HG02610 (cell line): ENCODE results near the gene MYH11.
"Not testable (repeated sequence)": the region's sequence is repeated elsewhere in the genome, so short reads cannot be mapped to it uniquely, and the experiment has no call there.

ENCODE experiments used
- ATAC-seq: cut with Tn5 transposase; IDR thresholded peaks from one replicate; pipeline ENCODE4 v1.9.1; 2021; ENCODE audit warnings: mild to moderate bottlenecking, moderate library complexity; ENCODE audit not compliant: unreplicated experiment

MYH11 gene

DNA sequence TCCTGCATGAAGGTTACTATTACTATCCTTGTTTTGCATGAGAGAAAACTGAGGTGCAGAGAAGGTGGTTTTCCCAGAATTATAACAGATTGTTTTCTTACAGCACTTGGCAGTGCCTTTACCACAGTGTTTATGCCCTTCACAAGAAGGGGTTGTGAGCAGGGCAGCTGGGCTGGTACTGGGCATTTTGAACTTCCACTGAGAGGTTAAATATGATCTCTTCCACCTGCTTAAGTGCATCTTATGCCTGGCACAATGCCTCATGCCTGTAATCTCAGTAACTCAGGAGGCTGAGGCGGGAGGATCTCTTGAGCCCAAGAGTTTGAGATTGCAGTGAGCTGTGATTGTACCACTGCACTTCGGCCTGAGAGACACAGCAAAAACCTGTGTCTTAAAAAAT lies 170.5 kb downstream of the MYH11 start:
- ATAC-seq, result no peak

DNA sequence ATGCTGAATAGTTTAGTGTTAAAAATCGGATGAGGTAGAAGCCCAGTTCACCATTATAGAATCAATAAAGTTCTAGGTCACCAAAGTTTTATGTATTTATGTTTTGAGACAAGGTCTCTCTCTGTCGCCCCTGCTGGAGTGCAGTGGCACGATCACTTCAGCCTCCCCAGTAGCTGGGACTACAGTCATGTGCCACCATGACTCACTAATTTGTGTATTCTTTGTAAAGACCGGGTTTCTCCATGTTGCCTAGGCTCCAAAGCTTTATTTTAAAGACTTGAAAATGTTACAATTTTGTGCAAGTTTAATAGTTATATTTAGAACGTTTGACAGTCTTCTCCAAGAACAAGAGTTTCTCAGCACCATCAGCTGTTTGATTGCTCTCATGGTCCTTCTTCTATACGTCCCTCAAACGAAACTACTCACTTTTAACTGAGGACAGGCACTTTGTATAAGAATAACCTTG lies 174.7 kb downstream of the MYH11 start:
- no peak for ATAC-seq

DNA sequence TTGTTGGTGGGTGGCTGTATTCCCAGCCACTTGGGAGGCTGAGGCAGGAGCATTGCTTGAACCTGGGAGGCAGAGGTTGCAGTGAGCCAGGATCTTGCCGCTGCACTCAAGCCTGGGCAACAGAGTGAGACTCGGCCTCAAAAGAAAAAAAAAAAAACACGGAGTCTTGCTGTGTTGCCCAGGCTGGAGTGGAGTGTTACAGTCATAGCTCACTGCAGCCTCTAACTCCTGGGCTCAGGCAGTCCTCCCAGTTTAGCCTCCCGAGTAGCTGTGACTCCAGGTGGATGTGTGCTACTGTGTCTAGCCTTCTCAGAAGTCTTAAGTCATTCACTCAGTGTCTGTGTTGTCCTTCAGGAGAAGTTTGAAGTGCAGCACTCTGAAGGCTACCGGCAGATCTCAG lies 179.4 kb downstream of the MYH11 start:
- no peak for ATAC-seq

- ATAC-seq, result no peak
Observed at GRCh38 chr16:15676506-15676905, 180.3 kb downstream of the MYH11 start.

DNA sequence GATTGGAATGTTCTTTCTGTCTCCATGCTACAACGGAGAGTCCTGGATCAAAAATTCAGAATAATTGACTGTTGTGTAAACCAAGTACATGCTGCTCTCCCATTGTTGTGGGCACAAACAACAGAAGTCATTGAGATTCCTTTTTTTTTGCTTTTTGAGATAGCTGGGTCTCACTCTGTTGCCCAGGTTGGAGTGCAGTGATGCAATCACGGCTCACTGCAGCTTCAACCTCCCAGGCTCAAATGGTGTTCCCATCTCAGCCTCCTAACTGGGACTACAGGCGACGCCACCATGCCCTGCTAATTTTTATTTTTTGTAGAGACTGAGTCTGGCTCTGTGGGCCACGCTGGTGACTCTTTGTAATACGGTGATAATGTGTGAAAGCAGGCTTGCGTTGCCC lies 182.3 kb downstream of the MYH11 start:
- no peak for ATAC-seq

GRCh38 chr16:15672514-15673167 lies 184.2 kb downstream of the MYH11 start:
- no peak for ATAC-seq

GRCh38 chr16:15672127-15672513 lies 184.7 kb downstream of the MYH11 start:
- not testable (repeated sequence) for ATAC-seq

DNA sequence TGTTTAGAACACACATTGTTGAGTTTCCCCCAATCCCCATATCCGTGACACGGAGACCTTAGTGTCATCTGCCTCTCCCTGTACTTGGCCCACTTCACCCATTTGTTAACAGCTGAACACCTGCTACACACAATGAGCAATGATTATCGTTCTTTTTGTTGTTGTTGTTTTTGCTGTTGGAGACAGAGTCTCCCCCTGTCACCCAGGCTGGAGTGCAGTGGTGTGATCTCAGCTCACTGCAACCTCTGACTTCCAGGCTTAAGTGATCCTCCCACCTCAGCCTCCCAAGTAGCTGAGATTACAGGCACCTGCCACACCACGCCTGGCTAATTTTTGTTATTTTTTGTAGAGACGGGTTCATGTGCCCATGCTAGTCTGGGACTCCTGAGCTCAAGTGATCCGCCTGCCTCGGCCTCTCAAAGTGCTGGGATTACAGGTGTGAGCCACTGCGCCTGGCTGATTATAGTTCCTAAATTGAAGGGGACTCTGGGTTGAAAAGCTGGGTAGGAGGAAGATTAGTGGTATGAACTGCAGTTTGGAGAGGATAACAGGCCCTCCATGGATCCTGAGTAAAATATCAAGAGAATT lies 185.2 kb downstream of the MYH11 start:
- no peak for ATAC-seq

DNA sequence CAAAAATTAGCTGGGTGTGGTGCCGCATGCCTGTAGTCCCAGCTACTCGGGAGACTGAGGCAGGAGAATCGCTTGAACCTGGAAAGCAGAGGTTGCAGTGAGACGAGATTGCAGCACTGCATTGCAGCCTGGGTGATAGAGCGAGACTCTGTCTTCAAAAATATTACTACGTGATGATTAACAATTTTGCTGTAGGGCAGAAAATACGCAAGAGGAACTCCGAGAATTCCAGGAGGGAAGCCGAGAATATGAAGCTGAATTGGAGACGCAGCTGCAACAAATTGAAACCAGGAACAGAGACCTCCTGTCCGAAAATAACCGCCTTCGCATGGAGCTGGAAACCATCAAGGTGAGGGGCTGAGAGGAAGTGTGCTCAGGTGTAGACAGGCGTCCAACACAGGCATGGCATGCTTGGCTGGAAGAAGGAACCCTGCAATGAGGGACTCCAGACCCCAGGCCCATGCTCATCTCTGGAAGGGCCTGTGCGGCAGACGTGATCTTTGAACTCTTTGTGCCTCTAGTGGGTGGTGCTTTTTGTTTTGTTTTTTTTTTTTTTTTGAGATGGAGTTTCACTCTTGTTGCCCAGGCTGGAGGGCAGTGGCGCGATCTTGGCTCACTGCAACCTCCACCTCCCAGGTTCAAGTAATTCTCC lies 189.6 kb downstream of the MYH11 start:
- ATAC-seq, result no peak

DNA sequence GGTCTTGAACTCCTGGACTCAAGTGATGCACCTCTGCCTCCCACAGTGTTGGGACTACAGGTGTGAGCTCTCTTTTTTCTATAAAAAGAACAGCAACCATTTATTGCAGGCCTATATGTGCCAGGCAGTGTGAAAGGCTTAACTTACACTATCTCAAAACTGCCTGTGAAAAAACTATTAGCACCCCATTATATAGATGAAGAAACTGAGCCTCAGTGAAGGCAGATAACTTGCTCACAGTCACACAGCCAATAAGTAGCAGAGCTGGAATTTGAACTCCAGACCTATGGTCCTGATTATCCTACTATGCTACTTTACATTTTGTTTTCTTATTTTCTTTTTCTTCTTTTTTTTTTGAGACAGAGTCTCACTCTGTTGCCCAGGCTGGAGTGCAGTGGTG lies 191.7 kb downstream of the MYH11 start:
- ATAC-seq, result no peak

- ATAC-seq, result no peak
Observed at GRCh38 chr16:15660203-15660601, 196.6 kb downstream of the MYH11 start.

GRCh38 chr16:15658556-15658955 lies 198.3 kb downstream of the MYH11 start:
- ATAC-seq, result no peak

GRCh38 chr16:15658149-15658548 lies 198.7 kb downstream of the MYH11 start:
- ATAC-seq, result no peak

- ATAC-seq, result not testable (repeated sequence)
Observed at GRCh38 chr16:15655561-15655960, 201.3 kb downstream of the MYH11 start.

- ATAC-seq, result no peak
Observed at GRCh38 chr16:15654591-15654990, 202.2 kb downstream of the MYH11 start.

GRCh38 chr16:15653227-15653626 lies 203.6 kb downstream of the MYH11 start:
- ATAC-seq, result no peak
